H9 (cell line): ENCODE results near the gene UQCR11. TPM values are rescaled to one million over a fixed set of nuclear protein-coding genes. Genes with fewer than 3 reads are reported as not detected.

ENCODE experiments used
- DNase-seq: peaks from one replicate; pipeline ENCODE4 v3.0.0-alpha.2; 2017
- H2AFZ ChIP-seq: one replicate; pipeline ENCODE4 v1.6.1; 2013; ENCODE audit warnings: mild to moderate bottlenecking, low read length, control low read depth, moderate library complexity
- H2AK5ac ChIP-seq: 2 replicates; pipeline ENCODE4 v1.6.1; 2013; ENCODE audit warnings: low read length, control low read depth, mixed read lengths; ENCODE audit not compliant: insufficient read length
- H2BK120ac ChIP-seq: one replicate; pipeline ENCODE4 v1.6.1; 2013; ENCODE audit warnings: low read depth, mild to moderate bottlenecking, low read length, control low read depth, inconsistent platforms; ENCODE audit not compliant: poor library complexity, severe bottlenecking
- H2BK12ac ChIP-seq: 2 replicates; pipeline ENCODE4 v1.6.1; 2013; ENCODE audit warnings: low read length, control low read depth, mixed read lengths, low read depth; ENCODE audit not compliant: insufficient read length
- H2BK15ac ChIP-seq: 2 replicates; pipeline ENCODE4 v1.6.1; 2013; ENCODE audit warnings: low read depth, low read length, control low read depth
- H2BK20ac ChIP-seq: one replicate; pipeline ENCODE4 v1.6.1; 2013; ENCODE audit warnings: low read depth, mild to moderate bottlenecking, low read length, control low read depth, inconsistent platforms; ENCODE audit not compliant: poor library complexity, severe bottlenecking
- H2BK5ac ChIP-seq: 2 replicates; pipeline ENCODE4 v1.6.1; 2013; ENCODE audit warnings: low read length, control low read depth, mixed read lengths; ENCODE audit not compliant: insufficient read length
- H3K14ac ChIP-seq: 2 replicates; pipeline ENCODE4 v1.6.1; 2013; ENCODE audit warnings: low read length, control low read depth; ENCODE audit not compliant: insufficient read depth
- H3K18ac ChIP-seq: 2 replicates; pipeline ENCODE4 v1.6.1; 2013; ENCODE audit warnings: low read depth, mild to moderate bottlenecking, mixed read lengths, low read length, control low read depth; ENCODE audit not compliant: insufficient read length
- H3K23ac ChIP-seq: 2 replicates; pipeline ENCODE4 v1.6.1; 2013; ENCODE audit warnings: low read length, control low read depth, mixed read lengths, low read depth; ENCODE audit not compliant: insufficient read length
- H3K23me2 ChIP-seq: 2 replicates; pipeline ENCODE4 v1.6.1; 2013; ENCODE audit warnings: low read depth, mild to moderate bottlenecking, mixed read lengths, low read length, control low read depth; ENCODE audit not compliant: insufficient read length, poor library complexity, severe bottlenecking
- H3K27ac ChIP-seq: 2 replicates; pipeline ENCODE4 v1.5.1; 2013; ENCODE audit warnings: low read length, control low read depth, mixed read lengths, low read depth; ENCODE audit not compliant: insufficient read length
- H3K27me3 ChIP-seq: 2 replicates; pipeline ENCODE4 v1.6.1; 2013; ENCODE audit warnings: low read length, control low read depth, inconsistent platforms; ENCODE audit not compliant: insufficient read depth
- H3K4ac ChIP-seq: 2 replicates; pipeline ENCODE4 v1.6.1; 2013; ENCODE audit warnings: low read depth, mild to moderate bottlenecking, control low read depth, inconsistent platforms, low read length, moderate library complexity
- H3K4me1 ChIP-seq: 2 replicates; pipeline ENCODE4 v1.6.1; 2013; ENCODE audit warnings: low read length, control low read depth, inconsistent platforms; ENCODE audit not compliant: insufficient read depth
- H3K4me2 ChIP-seq: 2 replicates; pipeline ENCODE4 v1.6.1; 2013; ENCODE audit warnings: low read length, control low read depth, mixed read lengths; ENCODE audit not compliant: insufficient read length, insufficient read depth
- H3K56ac ChIP-seq: 2 replicates; pipeline ENCODE4 v1.6.1; 2013; ENCODE audit warnings: low read depth, mild to moderate bottlenecking, mixed read lengths, low read length, control low read depth; ENCODE audit not compliant: insufficient read length
- H3K79me1 ChIP-seq: 2 replicates; pipeline ENCODE4 v1.6.1; 2013; ENCODE audit warnings: low read depth, mild to moderate bottlenecking, moderate library complexity, low read length, control low read depth, inconsistent platforms; ENCODE audit not compliant: insufficient read depth, poor library complexity, severe bottlenecking
- H3K79me2 ChIP-seq: 2 replicates; pipeline ENCODE4 v1.6.1; 2013; ENCODE audit warnings: low read length, control low read depth, inconsistent platforms; ENCODE audit not compliant: insufficient read depth
- H3K9ac ChIP-seq: 2 replicates; pipeline ENCODE4 v1.6.1; 2013; ENCODE audit warnings: low read length, control low read depth, mixed read lengths; ENCODE audit not compliant: insufficient read length; ENCODE audit errors: extremely low read depth
- H3K9me3 ChIP-seq: one replicate; pipeline ENCODE4 v1.6.1; 2013; ENCODE audit warnings: low read depth, low read length, inconsistent platforms; ENCODE audit not compliant: control insufficient read depth
- H3T11ph ChIP-seq: one replicate; pipeline ENCODE4 v1.6.1; 2013; ENCODE audit warnings: mild to moderate bottlenecking, low read length, control low read depth, inconsistent platforms
- H4K20me1 ChIP-seq: one replicate; pipeline ENCODE4 v1.6.1; 2013; ENCODE audit not compliant: control insufficient read depth, insufficient read length, insufficient read depth
- H4K5ac ChIP-seq: 2 replicates; pipeline ENCODE4 v1.6.1; 2013; ENCODE audit warnings: low read depth, mild to moderate bottlenecking, mixed read lengths, low read length, control low read depth; ENCODE audit not compliant: insufficient read length
- H4K8ac ChIP-seq: replicated peaks from 2 replicates; pipeline ENCODE4 v1.6.1; 2013; ENCODE audit warnings: low read length, control low read depth, mixed read lengths, low read depth; ENCODE audit not compliant: insufficient read length
- H4K91ac ChIP-seq: 2 replicates; pipeline ENCODE4 v1.6.1; 2013; ENCODE audit warnings: low read depth, mild to moderate bottlenecking, moderate library complexity, mixed read lengths, low read length, control low read depth; ENCODE audit not compliant: insufficient read length
- H3K27ac Mint-ChIP-seq, 3 experiments: 2 replicates in 2 of 3; 3 replicates in 1 of 3; pipeline ENCODE4 v1.8.0; 2020 to 2021; ENCODE audit warnings: mixed read lengths in 3 of 3, mild to moderate bottlenecking in 1 of 3, moderate library complexity in 1 of 3
- H3K27me3 Mint-ChIP-seq: 2 replicates; pipeline ENCODE4 v1.8.0; 2021; ENCODE audit warnings: low read depth, mild to moderate bottlenecking, moderate library complexity, mixed read lengths
- H3K36me3 Mint-ChIP-seq, 3 experiments: 2 replicates in 2 of 3; 3 replicates in 1 of 3; pipeline ENCODE4 v1.8.0; 2020 to 2021; ENCODE audit warnings: low read depth in 3 of 3, mixed read lengths in 3 of 3; ENCODE audit not compliant: insufficient read depth in 1 of 3
- H3K4me1 Mint-ChIP-seq, 2 experiments: 2 replicates each; pipeline ENCODE4 v1.8.0; 2020; ENCODE audit warnings: mixed read lengths in 2 of 2
- H3K4me3 Mint-ChIP-seq, 2 experiments: 2 replicates in 1 of 2; 3 replicates in 1 of 2; pipeline ENCODE4 v1.8.0; 2020 to 2021; ENCODE audit warnings: mild to moderate bottlenecking in 2 of 2, mixed read lengths in 2 of 2, moderate library complexity in 1 of 2
- H3K9me3 Mint-ChIP-seq, 2 experiments: 2 replicates in 1 of 2; 3 replicates in 1 of 2; pipeline ENCODE4 v1.8.0; 2020; ENCODE audit warnings: mild to moderate bottlenecking in 2 of 2, mixed read lengths in 2 of 2, moderate library complexity in 1 of 2
- WGBS: extraction: QIAGEN DNeasy Blood & Tissue Kit; methylation state at CpG from one replicate; pipeline ENCODE4 v1.1.7; 2013; ENCODE audit warnings: missing lambda C conversion rate, low lambda C conversion rate, mixed read lengths; ENCODE audit not compliant: insufficient read length; ENCODE audit errors: extremely low coverage; 5-methylcytosine and 5-hydroxymethylcytosine counted together
- total RNA-seq: library from RNA; stranded (reverse); gene quantifications from 2 replicates; pipeline ENCODE4 v1.2.1, GENCODE V29; 2021
- TF ChIP-seq, protein P1 (sequence below): fragments of 200-600 bp; sonication (generic); conservative IDR thresholded peaks from 3 replicates; pipeline ENCODE4 v1.8.0; 2021; ENCODE audit warnings: antibody characterized with exemption, mild to moderate bottlenecking

Gene UQCR11
- total RNA-seq, 1 experiment from 2014 or later: 174 TPM

DNA sequence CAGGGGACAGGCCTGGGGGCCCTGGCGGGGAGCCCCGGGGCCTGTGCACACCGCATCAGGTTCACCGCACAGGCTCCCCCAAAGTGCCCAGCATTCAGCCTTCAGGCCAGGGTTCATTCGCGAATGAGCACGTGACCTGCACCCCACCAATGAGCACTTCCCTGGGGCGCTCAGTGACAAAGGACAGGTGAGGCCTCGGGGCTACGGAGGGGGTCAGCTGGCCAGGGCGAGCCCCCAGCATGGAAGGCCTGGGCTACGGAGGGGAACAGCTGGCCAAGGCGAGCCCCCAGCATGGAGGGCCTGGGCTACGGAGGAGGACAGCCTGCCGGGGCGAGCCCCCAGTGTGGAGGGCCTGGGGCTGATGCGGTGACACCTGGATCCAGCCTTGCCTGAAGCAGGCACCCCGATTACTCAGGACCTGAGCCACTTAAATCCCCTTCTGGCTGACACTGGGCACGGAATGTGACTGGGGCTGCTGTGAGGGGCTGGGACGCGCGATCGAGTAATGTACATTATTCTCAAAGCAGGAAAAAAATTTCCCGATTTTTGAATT lies 24.1 kb upstream of the UQCR11 start:
- no peaks in the 10 kb centered on the region for H3K79me2 ChIP-seq
- H3K79me1 ChIP-seq: peaks cover 4% of the 10 kb centered on the region
- no peak for DNase-seq
- H3K9ac ChIP-seq: no peak overlapping the region
- no peak overlapping the region for H2BK120ac ChIP-seq
- no peak overlapping the region for H2BK15ac ChIP-seq
- H3K56ac ChIP-seq: no peak overlapping the region
- no peak overlapping the region; the same call in 1 of the 2 replicates for H3K14ac ChIP-seq
- no peaks in the 10 kb centered on the region for H4K20me1 ChIP-seq
- Mint-ChIP-seq H3K27me3 (no peaks in the 10 kb centered on the region), H3K36me3 (peaks cover 5 to 38% (median 35%) of the 10 kb centered on the region in 3 experiments; a peak in 6 of 7 replicates), H3K27ac (no peak overlapping the region), H3K4me1 (peaks cover 0 to 2% of the 10 kb centered on the region in 2 experiments; a peak in 1 of 4 replicates), H3K9me3 (no peaks in the 10 kb centered on the region), H3K4me3 (no peak overlapping the region)
- no peaks in the 10 kb centered on the region for H3K27me3 ChIP-seq
- H4K8ac ChIP-seq: no peak overlapping the region
- H2AK5ac ChIP-seq: no peak overlapping the region
- no peak overlapping the region for H4K91ac ChIP-seq
- no peaks in the 10 kb centered on the region for H3K23me2 ChIP-seq
- H3K9me3 ChIP-seq: no peaks in the 10 kb centered on the region
- no peak overlapping the region for H3K18ac ChIP-seq
- H3T11ph ChIP-seq: no peak overlapping the region
- no peak overlapping the region for H3K4me2 ChIP-seq
- no CpG with 5 or more reads among the region's 24 CpGs for WGBS
- TF ChIP-seq, protein P1, sequence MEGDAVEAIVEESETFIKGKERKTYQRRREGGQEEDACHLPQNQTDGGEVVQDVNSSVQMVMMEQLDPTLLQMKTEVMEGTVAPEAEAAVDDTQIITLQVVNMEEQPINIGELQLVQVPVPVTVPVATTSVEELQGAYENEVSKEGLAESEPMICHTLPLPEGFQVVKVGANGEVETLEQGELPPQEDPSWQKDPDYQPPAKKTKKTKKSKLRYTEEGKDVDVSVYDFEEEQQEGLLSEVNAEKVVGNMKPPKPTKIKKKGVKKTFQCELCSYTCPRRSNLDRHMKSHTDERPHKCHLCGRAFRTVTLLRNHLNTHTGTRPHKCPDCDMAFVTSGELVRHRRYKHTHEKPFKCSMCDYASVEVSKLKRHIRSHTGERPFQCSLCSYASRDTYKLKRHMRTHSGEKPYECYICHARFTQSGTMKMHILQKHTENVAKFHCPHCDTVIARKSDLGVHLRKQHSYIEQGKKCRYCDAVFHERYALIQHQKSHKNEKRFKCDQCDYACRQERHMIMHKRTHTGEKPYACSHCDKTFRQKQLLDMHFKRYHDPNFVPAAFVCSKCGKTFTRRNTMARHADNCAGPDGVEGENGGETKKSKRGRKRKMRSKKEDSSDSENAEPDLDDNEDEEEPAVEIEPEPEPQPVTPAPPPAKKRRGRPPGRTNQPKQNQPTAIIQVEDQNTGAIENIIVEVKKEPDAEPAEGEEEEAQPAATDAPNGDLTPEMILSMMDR: no peak
- no peaks in the 10 kb centered on the region for H3K4me1 ChIP-seq
- no peak overlapping the region for H2AFZ ChIP-seq
- H2BK12ac ChIP-seq: no peak overlapping the region
- H3K27ac ChIP-seq: no peak overlapping the region
- H3K4ac ChIP-seq: no peak overlapping the region
- H2BK20ac ChIP-seq: no peak overlapping the region
- H2BK5ac ChIP-seq: no peak overlapping the region
- no peak overlapping the region for H4K5ac ChIP-seq
- H3K23ac ChIP-seq: no peak overlapping the region
